ENCODE measurements around the gene GRIA4.

GRIA4 gene

GRCh38 chr11:106011481-106011880 is 401.6 kb downstream of the GRIA4 start:
- peak; percentile 24 for DNase-seq (ENCODE audit: low read depth)

GRCh38 chr11:106012744-106013143 is 402.9 kb downstream of the GRIA4 start:
- DNase-seq (ENCODE audit: low read depth): peak; percentile 34

DNA sequence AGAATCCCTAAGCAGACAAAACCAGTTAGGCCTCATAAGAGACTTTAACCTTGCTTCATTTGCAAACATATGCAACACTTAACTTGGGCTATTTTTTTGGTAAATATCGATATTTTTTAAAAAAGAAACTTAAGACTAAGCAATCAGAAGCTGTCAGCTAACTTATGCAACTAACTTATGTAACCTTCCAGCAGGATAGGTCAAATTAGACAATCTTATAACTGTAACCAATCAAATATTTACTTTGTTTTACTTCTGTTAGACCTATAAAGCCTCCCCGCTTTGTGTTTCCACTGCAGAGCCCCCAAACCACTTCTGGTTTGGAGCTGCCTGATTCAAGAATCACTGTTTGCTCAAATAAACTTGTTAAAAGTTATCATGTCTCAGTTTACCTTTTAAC is 404.2 kb downstream of the GRIA4 start:
- no peak for DNase-seq (ENCODE audit: low read depth)

DNA sequence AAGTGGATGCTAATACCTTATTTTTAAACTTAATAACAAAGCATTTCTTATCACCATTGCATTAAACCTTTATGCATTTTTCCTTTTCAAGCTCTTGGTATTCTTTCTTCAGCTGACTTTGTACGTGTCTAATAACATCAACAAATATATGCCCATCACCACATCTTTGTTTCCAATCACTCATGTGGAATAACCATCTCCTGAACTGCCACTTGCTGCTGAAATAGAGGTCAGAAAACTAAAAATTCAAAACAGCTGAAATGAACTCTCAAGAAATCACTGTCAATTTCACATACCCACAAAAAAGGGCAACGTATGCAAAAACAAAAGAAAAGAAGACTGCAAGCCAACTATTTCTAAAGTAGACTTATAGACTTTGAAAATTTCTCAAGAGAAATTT is 404.7 kb downstream of the GRIA4 start:
- DNase-seq (ENCODE audit: low read depth): no peak

GRCh38 chr11:106015066-106015465 is 405.2 kb downstream of the GRIA4 start:
- no peak for DNase-seq (ENCODE audit: low read depth)

- no peak for DNase-seq (ENCODE audit: low read depth)
Measured at GRCh38 chr11:106017093-106017492, 407.2 kb downstream of the GRIA4 start.

- peak; percentile 65 for DNase-seq (ENCODE audit: low read depth)
Measured at GRCh38 chr11:106021181-106021966, 411.5 kb downstream of the GRIA4 start.

GRCh38 chr11:106021967-106022794 is 412.3 kb downstream of the GRIA4 start, which contains the start of gene MSANTD4:
TSS of gene MSANTD4 (minus strand) at chr11:106022240. CDS start at chr11:106010917, 11,323 bp downstream.
- DNase-seq (ENCODE audit: low read depth): peak; percentile 100

GRCh38 chr11:106022795-106023275 is 413.0 kb downstream of the GRIA4 start:
- DNase-seq (ENCODE audit: low read depth): no peak

DNA sequence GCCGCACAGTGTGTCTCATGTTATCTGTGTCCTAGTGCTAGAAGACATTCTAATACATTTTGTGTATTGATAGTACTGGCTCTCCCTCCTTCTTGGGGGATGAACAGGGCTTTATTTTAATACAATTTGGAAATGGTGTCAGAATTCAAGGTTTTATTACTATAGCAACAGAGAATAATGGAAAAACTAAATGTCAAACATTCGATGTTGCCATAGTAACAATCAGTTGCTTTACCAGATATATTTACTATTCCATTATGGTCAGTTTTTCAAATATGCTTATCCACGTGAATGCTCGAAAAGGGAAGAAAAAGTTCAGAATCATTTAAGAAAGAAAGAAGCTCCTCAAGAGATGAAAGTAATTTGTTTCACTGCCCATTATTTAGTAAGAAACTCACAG is 420.7 kb downstream of the GRIA4 start:
- DNase-seq (ENCODE audit: low read depth): no peak

DNA sequence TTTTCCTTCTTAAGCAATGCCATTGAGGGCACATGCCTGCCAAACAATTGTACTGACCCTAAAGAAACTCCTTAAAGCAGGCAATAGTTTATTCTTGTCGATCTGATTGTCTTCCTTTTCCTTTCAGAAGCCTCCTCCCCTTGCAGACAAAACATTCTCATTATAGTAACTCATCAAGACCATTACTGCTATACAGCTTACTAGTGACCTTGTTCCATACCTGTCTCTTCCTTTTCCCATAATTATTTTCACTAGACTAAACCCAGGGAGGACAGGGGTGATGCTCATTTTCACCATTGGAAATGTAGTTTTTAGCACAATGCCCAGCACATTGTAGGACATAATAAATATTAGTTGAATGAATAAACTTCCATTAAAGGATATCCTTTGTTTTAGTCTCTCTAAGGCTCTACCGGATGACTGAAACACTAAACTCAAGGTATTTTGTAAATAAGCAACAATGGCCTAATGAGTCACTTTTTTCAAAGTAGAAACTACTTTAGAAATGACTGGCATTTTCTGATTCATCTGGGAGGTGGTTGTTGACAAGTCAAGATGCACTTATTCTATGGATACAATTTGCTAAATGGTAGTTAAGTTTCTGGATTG is 421.4 kb downstream of the GRIA4 start:
- DNase-seq (ENCODE audit: low read depth): no peak

All from EH (cell line).